Progenitor cell of endocrine pancreas (in vitro differentiated cells): ENCODE measurements around the gene MYO7B. TPM values are rescaled to one million over a fixed set of nuclear protein-coding genes. Genes with fewer than 3 reads are reported as not detected.

Source experiments
- DNase-seq: peaks from one replicate; pipeline ENCODE4 v3.0.0; 2021; ENCODE audit warnings: low spot score; ENCODE audit not compliant: unreplicated experiment
- H3K27ac Mint-ChIP-seq: 2 replicates; pipeline ENCODE4 v1.8.0; 2021; ENCODE audit warnings: mild to moderate bottlenecking, moderate library complexity, mixed read lengths
- H3K27me3 Mint-ChIP-seq: 2 replicates; pipeline ENCODE4 v1.8.0; 2021; ENCODE audit warnings: mixed read lengths
- H3K36me3 Mint-ChIP-seq: 2 replicates; pipeline ENCODE4 v1.8.0; 2022; ENCODE audit warnings: mixed read lengths; ENCODE audit not compliant: insufficient read depth
- H3K4me1 Mint-ChIP-seq: 2 replicates; pipeline ENCODE4 v1.8.0; 2021; ENCODE audit warnings: low read depth, mixed read lengths
- H3K4me3 Mint-ChIP-seq: 2 replicates; pipeline ENCODE4 v1.8.0; 2021; ENCODE audit warnings: low read depth, mild to moderate bottlenecking, moderate library complexity, mixed read lengths
- H3K9me3 Mint-ChIP-seq: 2 replicates; pipeline ENCODE4 v1.8.0; 2021; ENCODE audit warnings: low read depth, mixed read lengths
- CTCF ChIP-seq: fragments of 200-600 bp; sonication (generic); IDR thresholded peaks from one replicate; pipeline ENCODE4 v1.5.0; 2021; ENCODE audit warnings: antibody characterized with exemption, mild to moderate bottlenecking; ENCODE audit not compliant: unreplicated experiment
- total RNA-seq: library from RNA; stranded (reverse); gene quantifications from 2 replicates; pipeline ENCODE4 v1.2.1, GENCODE V29; 2021

MYO7B gene
- total RNA-seq, 1 donor from 2014 or later, result not detected

GRCh38 chr2:127575185-127575765 lies 39.8 kb downstream of the MYO7B start:
- Mint-ChIP-seq H3K9me3 (no peaks in the 10 kb centered on the region), H3K36me3 (no peaks in the 10 kb centered on the region), H3K4me3 (no peak overlapping the region), H3K4me1 (peaks cover 1% of the 10 kb centered on the region), H3K27ac (no peak overlapping the region), H3K27me3 (peaks cover 30% of the 10 kb centered on the region)
- TF ChIP-seq CTCF, result no peak
- no peak for DNase-seq

- no peak for DNase-seq
- Mint-ChIP-seq H3K4me3 (no peak overlapping the region), H3K9me3 (no peaks in the 10 kb centered on the region), H3K27ac (no peak overlapping the region), H3K36me3 (no peaks in the 10 kb centered on the region), H3K4me1 (peaks cover 1% of the 10 kb centered on the region), H3K27me3 (peaks cover 24% of the 10 kb centered on the region)
- no peak for TF ChIP-seq CTCF
These were observed 40.5 kb downstream of the MYO7B start for GRCh38 chr2:127575941-127576432.

- Mint-ChIP-seq H3K27ac (no peak overlapping the region), H3K4me3 (no peak overlapping the region), H3K9me3 (no peaks in the 10 kb centered on the region), H3K36me3 (no peaks in the 10 kb centered on the region), H3K27me3 (peaks cover 23% of the 10 kb centered on the region), H3K4me1 (peaks cover 1% of the 10 kb centered on the region)
- no peak for TF ChIP-seq CTCF
- DNase-seq, result no peak
These were observed 41.1 kb downstream of the MYO7B start for GRCh38 chr2:127576433-127577207.

GRCh38 chr2:127577208-127577475 lies 41.7 kb downstream of the MYO7B start:
- no peak for TF ChIP-seq CTCF
- H3K4me3 Mint-ChIP-seq, result no peak overlapping the region
- no peak overlapping the region for H3K27ac Mint-ChIP-seq
- H3K36me3 Mint-ChIP-seq, result no peaks in the 10 kb centered on the region
- peaks cover 23% of the 10 kb centered on the region for H3K27me3 Mint-ChIP-seq
- peaks cover 1% of the 10 kb centered on the region for H3K4me1 Mint-ChIP-seq
- H3K9me3 Mint-ChIP-seq, result no peaks in the 10 kb centered on the region
- no peak for DNase-seq

- Mint-ChIP-seq H3K36me3 (no peaks in the 10 kb centered on the region), H3K4me1 (peaks cover 1% of the 10 kb centered on the region), H3K27me3 (peaks cover 22% of the 10 kb centered on the region), H3K9me3 (no peaks in the 10 kb centered on the region), H3K4me3 (no peak overlapping the region), H3K27ac (no peak overlapping the region)
- DNase-seq, result no peak
- no peak for TF ChIP-seq CTCF
These were observed 42.0 kb downstream of the MYO7B start for GRCh38 chr2:127577503-127577902.
